ENCODE data around the gene ZNHIT6. TPM values are rescaled to one million over a fixed set of nuclear protein-coding genes. Genes with fewer than 3 reads are reported as not detected.

The ZNHIT6 gene
- total RNA-seq, 1 experiment from 2014 or later = 14.3 TPM

DNA sequence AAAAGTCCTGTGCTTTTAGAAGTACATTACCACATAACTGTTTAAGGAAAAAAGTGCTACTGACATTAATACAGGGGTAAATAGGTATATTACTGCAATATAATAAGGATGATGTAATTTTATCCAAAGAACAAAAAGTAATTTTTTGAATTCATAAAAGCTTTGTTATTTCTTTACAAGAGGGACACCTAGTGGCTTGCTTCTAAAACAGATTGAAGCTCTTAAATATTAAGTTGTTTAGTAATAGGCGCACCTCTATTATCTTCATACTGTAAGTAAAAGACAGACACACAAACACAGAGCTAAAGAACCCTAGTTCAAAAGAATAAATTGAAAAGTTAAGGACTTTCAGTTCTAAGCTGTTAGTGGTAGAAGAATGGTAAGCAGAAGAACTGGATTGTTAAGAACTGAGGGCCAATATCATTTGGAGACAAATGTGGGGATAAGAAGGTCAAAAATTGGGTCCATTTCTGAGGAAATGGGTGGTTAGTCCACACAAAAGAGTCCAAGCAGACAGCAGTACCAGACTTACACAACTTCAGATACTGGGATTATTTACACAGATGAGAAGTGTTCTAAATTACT is 15.4 kb downstream of the ZNHIT6 start:
- H3K27me3 Mint-ChIP-seq (ENCODE audit: low read depth) = no peaks in the 10 kb centered on the region

DNA sequence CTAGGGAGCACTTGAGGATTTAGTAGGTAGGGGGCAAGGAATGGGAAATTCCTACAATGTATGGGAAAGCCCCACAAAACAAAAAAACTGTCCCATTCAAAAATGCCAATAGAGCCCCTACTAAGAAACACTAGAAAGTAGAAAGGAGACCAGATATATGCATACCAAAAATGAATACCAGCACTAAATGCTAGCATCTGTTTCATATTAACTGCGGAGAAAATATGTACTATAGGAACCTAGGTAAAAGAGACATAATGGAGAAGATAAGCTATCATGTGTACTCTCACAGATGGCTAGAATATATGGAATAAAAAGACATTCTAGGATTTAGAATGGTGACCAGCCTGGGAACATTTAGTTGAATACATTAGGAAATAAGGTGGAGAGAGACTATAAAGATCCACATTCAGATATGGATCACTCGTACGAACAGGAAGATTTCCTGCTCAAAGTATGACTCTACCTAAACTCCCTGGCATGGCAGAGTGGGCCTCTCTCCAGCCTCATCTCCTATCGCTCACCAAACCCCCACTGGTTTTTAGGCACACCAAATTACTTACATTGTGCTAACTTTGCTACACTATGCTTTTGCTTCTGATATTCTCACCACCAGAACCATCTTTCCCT is 18.3 kb downstream of the ZNHIT6 start:
- ATAC-seq = no peak
- H3K4me3 Mint-ChIP-seq = no peak overlapping the region
- CTCF ChIA-PET = no interaction called here
- peaks cover 5% of the 10 kb centered on the region; the same call in 1 of the 2 replicates for H3K9me3 Mint-ChIP-seq
- no peaks in the 10 kb centered on the region for H3K27me3 Mint-ChIP-seq (ENCODE audit: low read depth)
- POLR2A ChIA-PET = no interaction called here
- peaks cover 8% of the 10 kb centered on the region for H3K36me3 Mint-ChIP-seq
- no peak for DNase-seq (ENCODE audit: low spot score)
- peak overlapping the region; percentile 11; the same call in 1 of the 2 replicates for H3K27ac Mint-ChIP-seq
- no peaks in the 10 kb centered on the region for H3K4me1 Mint-ChIP-seq
- TF ChIP-seq GRHL2 (CRISPR knock-in tag; IDR thresholded peaks at IDR 0.05; ENCODE audit: insufficient replicate concordance, severe bottlenecking) (no peak), TCF7 (CRISPR knock-in tag; IDR thresholded peaks at IDR 0.05; ENCODE audit: low read depth) (no peak), TEAD4 (CRISPR knock-in tag; IDR thresholded peaks at IDR 0.05) (no peak), FOXJ3 (CRISPR knock-in tag; IDR thresholded peaks at IDR 0.05; ENCODE audit: borderline replicate concordance) (no peak)
- TF ChIP-seq, protein P1, sequence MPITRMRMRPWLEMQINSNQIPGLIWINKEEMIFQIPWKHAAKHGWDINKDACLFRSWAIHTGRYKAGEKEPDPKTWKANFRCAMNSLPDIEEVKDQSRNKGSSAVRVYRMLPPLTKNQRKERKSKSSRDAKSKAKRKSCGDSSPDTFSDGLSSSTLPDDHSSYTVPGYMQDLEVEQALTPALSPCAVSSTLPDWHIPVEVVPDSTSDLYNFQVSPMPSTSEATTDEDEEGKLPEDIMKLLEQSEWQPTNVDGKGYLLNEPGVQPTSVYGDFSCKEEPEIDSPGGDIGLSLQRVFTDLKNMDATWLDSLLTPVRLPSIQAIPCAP (CRISPR knock-in tag; IDR thresholded peaks at IDR 0.05) = no peak

More for the DNA sequence above, 15.4 kb downstream of the ZNHIT6 start:
- Mint-ChIP-seq H3K4me1 (no peaks in the 10 kb centered on the region), H3K36me3 (peaks cover 7% of the 10 kb centered on the region; the same call in 1 of the 2 replicates), H3K27ac (peak overlapping the region; percentile 4), H3K9me3 (no peaks in the 10 kb centered on the region; the same call in 1 of the 2 replicates), H3K4me3 (no peak overlapping the region)
- ATAC-seq = no peak
- no peak for TF ChIP-seq CREM (CRISPR knock-in tag; IDR thresholded peaks at IDR 0.05)
- TF ChIP-seq, protein P2, sequence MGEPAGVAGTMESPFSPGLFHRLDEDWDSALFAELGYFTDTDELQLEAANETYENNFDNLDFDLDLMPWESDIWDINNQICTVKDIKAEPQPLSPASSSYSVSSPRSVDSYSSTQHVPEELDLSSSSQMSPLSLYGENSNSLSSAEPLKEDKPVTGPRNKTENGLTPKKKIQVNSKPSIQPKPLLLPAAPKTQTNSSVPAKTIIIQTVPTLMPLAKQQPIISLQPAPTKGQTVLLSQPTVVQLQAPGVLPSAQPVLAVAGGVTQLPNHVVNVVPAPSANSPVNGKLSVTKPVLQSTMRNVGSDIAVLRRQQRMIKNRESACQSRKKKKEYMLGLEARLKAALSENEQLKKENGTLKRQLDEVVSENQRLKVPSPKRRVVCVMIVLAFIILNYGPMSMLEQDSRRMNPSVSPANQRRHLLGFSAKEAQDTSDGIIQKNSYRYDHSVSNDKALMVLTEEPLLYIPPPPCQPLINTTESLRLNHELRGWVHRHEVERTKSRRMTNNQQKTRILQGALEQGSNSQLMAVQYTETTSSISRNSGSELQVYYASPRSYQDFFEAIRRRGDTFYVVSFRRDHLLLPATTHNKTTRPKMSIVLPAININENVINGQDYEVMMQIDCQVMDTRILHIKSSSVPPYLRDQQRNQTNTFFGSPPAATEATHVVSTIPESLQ (CRISPR knock-in tag; IDR thresholded peaks at IDR 0.05) = no peak
- TF ChIP-seq, protein P3, sequence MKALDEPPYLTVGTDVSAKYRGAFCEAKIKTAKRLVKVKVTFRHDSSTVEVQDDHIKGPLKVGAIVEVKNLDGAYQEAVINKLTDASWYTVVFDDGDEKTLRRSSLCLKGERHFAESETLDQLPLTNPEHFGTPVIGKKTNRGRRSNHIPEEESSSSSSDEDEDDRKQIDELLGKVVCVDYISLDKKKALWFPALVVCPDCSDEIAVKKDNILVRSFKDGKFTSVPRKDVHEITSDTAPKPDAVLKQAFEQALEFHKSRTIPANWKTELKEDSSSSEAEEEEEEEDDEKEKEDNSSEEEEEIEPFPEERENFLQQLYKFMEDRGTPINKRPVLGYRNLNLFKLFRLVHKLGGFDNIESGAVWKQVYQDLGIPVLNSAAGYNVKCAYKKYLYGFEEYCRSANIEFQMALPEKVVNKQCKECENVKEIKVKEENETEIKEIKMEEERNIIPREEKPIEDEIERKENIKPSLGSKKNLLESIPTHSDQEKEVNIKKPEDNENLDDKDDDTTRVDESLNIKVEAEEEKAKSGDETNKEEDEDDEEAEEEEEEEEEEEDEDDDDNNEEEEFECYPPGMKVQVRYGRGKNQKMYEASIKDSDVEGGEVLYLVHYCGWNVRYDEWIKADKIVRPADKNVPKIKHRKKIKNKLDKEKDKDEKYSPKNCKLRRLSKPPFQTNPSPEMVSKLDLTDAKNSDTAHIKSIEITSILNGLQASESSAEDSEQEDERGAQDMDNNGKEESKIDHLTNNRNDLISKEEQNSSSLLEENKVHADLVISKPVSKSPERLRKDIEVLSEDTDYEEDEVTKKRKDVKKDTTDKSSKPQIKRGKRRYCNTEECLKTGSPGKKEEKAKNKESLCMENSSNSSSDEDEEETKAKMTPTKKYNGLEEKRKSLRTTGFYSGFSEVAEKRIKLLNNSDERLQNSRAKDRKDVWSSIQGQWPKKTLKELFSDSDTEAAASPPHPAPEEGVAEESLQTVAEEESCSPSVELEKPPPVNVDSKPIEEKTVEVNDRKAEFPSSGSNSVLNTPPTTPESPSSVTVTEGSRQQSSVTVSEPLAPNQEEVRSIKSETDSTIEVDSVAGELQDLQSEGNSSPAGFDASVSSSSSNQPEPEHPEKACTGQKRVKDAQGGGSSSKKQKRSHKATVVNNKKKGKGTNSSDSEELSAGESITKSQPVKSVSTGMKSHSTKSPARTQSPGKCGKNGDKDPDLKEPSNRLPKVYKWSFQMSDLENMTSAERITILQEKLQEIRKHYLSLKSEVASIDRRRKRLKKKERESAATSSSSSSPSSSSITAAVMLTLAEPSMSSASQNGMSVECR (CRISPR knock-in tag; IDR thresholded peaks at IDR 0.05; ENCODE audit: borderline replicate concordance) = no peak
- no peak for TF ChIP-seq NR1H2 (CRISPR knock-in tag; IDR thresholded peaks at IDR 0.05)
- TF ChIP-seq IRF2 (CRISPR knock-in tag; IDR thresholded peaks at IDR 0.05; ENCODE audit: borderline replicate concordance, low read depth) = no peak
- no peak for TF ChIP-seq ELF4 (CRISPR knock-in tag; IDR thresholded peaks at IDR 0.05; ENCODE audit: low read depth)
- no peak for TF ChIP-seq ZNF317 (CRISPR knock-in tag; IDR thresholded peaks at IDR 0.05; ENCODE audit: borderline replicate concordance, low read depth)
- TF ChIP-seq GRHL2 (CRISPR knock-in tag; IDR thresholded peaks at IDR 0.05; ENCODE audit: insufficient replicate concordance, severe bottlenecking) = no peak
- TF ChIP-seq, protein P4, sequence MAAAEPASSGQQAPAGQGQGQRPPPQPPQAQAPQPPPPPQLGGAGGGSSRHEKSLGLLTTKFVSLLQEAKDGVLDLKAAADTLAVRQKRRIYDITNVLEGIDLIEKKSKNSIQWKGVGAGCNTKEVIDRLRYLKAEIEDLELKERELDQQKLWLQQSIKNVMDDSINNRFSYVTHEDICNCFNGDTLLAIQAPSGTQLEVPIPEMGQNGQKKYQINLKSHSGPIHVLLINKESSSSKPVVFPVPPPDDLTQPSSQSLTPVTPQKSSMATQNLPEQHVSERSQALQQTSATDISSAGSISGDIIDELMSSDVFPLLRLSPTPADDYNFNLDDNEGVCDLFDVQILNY (CRISPR knock-in tag; IDR thresholded peaks at IDR 0.05) = no peak
- TF ChIP-seq FOXJ3 (CRISPR knock-in tag; IDR thresholded peaks at IDR 0.05; ENCODE audit: borderline replicate concordance) = no peak
- no peak for TF ChIP-seq NFE2L1 (CRISPR knock-in tag; IDR thresholded peaks at IDR 0.05)
- CTCF ChIA-PET = interaction anchor here (0.6 to 2.7 kb wide), 24 partner anchors 8 to 433 kb away, joined by 3 to 31 read pairs (median 5); partner anchors contain the start of genes BCL10, C1orf52, CCN1 and ZNHIT6
- POLR2A ChIA-PET = interaction anchor here (0.5 to 1.4 kb wide), 3 partner anchors 109 to 121 kb away, joined by 3 to 5 read pairs (median 3); partner anchors contain the start of gene CCN1
- no peak for DNase-seq (ENCODE audit: low spot score)

Measured in WTC11 (cell line).